Effector CD4-positive, alpha-beta T cell (primary cell): ENCODE data around the gene IP6K2.
"Not testable (repeated sequence)": the region's sequence is repeated elsewhere in the genome, so short reads cannot be mapped to it uniquely, and the experiment has no call there.

Experiments
- DNase-seq: peaks from one replicate; pipeline ENCODE4 v3.0.0-alpha.2; 2020

IP6K2 gene

GRCh38 chr3:48727511-48727910 lies 10.5 kb upstream of the IP6K2 start:
- DNase-seq, result no peak

GRCh38 chr3:48725185-48725855 lies 8.3 kb upstream of the IP6K2 start:
- not testable (repeated sequence) for DNase-seq

DNA sequence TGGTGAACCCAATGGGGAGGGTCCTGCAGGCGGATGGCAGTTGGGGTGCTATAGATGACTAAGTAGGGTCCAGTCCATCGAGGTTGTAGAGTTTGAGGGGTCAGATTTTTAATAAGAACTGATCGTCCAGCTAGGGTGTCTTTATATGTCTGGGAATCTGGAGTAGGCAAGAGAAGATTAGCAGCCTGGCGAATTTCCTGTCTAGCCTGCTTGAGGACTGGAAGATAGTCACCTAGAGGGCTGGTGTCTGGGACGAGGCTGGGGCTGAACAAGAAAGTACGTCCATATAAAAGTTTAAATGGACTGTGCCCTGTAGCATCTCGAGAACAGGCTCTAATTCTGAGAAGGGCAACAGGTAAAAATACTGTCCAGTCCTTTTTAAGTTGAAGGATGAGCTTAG lies 6.7 kb upstream of the IP6K2 start:
- DNase-seq, result no peak

DNA sequence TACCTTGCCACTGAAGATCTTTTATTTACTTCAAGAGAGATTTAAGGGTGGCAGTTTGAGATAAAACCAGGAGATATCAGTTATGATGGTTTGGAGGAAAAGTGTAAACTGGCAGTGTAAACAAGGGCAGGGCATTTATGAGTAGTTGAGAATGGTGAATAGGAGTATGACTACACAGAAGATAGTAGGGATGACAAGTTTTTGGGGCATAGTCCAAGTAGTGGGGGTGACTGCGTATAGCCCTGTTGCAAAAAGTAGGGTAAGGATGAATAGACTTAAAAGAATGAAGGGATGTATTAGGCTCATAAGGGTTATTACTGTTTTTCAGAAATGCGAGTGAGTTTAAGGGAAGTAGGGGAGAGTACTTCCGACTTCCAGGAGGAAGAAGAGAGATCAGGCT lies 6.3 kb upstream of the IP6K2 start:
- DNase-seq, result not testable (repeated sequence)

GRCh38 chr3:48716508-48716981 lies 476 bp downstream of the IP6K2 start:
- peak; percentile 14 for DNase-seq

GRCh38 chr3:48715174-48715800 lies 1.7 kb downstream of the IP6K2 start:
- DNase-seq, result no peak

DNA sequence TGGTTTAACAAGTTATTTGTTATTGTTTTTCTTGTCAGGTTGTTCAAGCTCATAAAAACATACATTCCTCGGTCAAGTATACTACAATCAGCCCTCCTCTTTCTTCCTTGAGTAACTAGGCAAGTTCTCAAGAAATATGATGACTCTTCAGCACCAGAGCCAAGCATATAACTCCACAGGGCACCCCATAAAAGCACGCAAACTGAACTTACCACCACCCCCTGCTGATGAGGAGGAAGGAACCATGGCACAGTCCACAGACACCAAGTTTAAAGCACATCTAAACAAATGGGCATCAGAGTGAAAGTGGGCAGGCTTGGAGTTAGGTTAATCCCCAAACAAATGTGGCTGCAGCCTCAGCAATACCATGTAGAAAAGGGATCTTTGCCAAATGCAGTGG lies 5.3 kb downstream of the IP6K2 start:
- no peak for DNase-seq

GRCh38 chr3:48709051-48709461 lies 8.0 kb downstream of the IP6K2 start:
- no peak for DNase-seq

- DNase-seq, result no peak
These were observed 8.5 kb downstream of the IP6K2 start for GRCh38 chr3:48708481-48708889.

- no peak for DNase-seq
These were observed 9.9 kb downstream of the IP6K2 start for GRCh38 chr3:48707157-48707556.

DNA sequence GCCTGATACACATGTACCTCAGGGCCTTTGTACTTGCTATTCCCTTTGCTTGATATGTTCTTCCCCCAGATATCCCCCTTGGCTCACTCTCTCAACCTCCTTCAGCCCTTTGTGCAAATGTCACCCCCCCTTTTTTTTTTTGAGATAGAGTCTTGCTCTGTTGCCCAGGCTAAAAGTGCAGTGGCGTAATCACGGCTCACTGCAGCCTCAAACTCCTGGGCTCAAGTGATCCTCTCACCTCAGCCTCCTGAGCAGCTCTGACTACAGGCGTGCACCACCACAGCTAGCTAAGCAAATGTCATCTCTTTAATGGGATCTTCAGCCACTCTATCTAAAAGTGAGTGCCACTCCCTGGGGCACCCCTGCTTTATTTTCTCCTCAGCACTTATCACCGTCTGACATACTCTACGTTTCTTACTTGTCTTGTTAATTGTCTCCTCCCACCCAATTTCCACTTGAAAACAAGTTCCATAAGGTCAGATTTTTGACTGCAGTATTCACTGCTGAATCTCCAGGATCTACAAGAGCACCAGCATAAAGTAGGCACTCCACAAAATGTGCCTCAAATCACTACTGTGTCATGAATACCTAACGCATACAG lies 14.6 kb downstream of the IP6K2 start:
- no peak for DNase-seq

- DNase-seq, result no peak
These were observed 16.2 kb downstream of the IP6K2 start for GRCh38 chr3:48700731-48701405.

GRCh38 chr3:48698891-48699290 lies 18.1 kb downstream of the IP6K2 start:
- DNase-seq, result no peak

DNA sequence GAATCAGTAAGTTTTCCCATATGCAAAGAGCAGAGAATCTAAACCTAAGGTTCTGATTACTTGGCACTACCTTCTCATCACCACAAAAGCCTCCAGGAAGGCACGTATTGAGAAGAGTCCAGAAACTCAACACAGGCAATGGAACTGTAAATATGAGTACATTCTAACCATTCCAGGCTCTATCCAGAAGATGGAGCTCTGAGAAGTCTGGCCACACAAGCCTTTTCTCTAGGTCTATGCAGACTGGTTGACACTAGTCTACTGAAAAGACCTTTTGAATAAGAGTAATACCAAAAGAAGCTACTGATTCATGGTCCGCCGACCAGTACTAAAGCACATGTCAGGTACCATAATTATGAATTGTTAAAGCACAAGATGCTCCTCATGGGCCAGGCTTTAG lies 19.1 kb downstream of the IP6K2 start:
- no peak for DNase-seq

GRCh38 chr3:48696601-48697000 lies 20.4 kb downstream of the IP6K2 start:
- DNase-seq, result no peak

DNA sequence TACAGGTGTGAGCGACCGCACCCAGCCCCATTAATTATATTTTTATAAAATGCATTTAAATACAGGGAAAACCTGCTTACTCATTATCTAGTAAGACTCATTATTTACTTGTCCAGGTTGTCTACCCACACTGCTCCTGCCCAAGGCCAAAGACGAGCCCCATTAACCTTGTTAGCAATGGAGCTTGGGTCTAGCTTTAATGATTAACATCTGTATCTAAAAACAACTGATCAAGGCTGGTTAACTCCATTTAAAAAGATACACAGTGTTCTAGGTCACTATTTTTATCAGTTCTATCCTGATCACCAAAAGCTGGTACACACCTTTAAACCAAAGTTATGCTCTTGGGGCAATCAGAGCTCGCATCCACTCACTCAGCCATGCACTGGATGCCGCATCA lies 20.9 kb downstream of the IP6K2 start:
- DNase-seq, result no peak

- no peak for DNase-seq
These were observed 21.6 kb downstream of the IP6K2 start for GRCh38 chr3:48695393-48695753.

DNA sequence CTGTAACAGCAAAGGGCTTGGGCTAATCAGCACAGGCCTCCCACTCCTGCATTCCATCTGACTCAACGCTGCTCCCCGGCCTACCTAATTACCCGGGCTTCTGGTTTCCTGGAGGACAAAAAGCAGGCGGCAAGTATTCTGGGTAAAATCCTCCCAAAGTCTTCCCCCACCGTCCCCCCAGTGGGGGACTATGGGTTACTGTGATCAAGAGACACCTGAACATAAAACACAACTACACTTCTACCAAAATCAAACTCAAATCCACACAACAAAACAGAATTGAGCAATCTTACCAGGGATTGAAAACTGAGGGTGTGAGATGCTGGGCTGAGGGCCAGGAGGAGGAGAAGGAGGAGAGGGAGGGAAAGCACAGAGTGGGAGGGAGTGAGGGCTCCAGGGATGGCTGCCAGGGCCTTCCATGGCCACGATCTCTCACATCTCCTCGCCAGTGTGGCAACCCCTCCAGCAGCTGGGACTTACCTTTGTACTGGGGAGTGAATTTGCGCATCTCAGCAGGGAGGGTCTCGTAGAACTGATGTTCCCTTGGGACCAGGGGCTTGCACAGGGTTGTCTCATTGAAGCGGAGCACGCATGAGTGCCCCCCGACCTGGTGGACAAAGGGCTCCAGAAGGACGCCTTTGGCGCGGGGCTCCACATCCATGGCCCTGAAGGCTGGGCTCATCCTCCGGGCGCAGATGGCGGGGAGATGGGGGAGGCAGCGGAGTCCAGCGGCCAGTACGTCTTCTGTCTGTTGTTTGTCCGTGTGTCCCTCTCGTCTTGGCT lies 22.2 kb downstream of the IP6K2 start:
- DNase-seq, result no peak

- no peak for DNase-seq
These were observed 23.2 kb downstream of the IP6K2 start for GRCh38 chr3:48693826-48694225.

DNA sequence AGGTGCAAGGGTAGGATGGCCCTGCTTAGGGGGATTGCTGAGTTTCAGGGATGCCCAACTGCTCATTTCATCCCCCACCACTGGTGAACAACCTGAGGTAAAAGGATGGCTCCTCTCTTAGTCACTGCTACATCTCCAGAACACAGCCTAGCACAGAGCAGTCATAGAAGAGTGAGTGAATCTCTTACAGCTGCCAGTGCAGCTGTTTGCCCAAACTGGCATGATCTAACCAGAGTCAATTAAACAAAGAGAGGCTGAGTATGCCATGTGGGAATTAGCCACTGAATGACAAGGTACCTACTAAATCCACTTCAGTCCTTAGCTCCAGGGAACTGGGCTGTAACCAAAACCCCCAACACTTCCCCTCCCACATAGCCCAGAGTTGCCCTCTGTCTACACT lies 24.5 kb downstream of the IP6K2 start:
- no peak for DNase-seq

- no peak for DNase-seq
These were observed 26.1 kb downstream of the IP6K2 start for GRCh38 chr3:48690846-48691458.

- DNase-seq, result no peak
These were observed 27.6 kb downstream of the IP6K2 start for GRCh38 chr3:48689384-48689783.

DNA sequence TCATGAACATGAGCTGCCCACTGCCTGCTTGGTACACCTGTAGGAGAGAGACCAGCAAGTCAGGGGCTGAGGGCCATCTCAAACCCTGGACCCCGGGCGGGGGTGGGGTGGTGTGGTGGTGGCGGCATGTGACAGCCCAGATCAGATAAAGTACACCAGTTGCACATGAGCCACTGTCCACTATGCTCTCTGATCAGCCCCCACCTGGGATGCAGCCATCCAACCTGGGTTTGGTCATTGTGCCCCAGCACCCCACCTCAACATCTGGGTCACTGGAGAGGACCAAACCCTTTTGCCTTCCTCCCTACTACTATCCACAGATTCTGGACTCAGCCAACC lies 28.3 kb downstream of the IP6K2 start:
- DNase-seq, result no peak
